Measurements from ENCODE around the gene MYADM. TPM values are rescaled to one million over a fixed set of nuclear protein-coding genes. Genes with fewer than 3 reads are reported as not detected.

The MYADM gene
- total RNA-seq, 1 experiment from 2014 or later = 38.6 TPM

- DNase-seq (ENCODE audit: extremely low read depth, low read depth) = no peak
These were observed 41.3 kb downstream of the MYADM start, which contains the start of gene CACNG7 for GRCh38 chr19:53908935-53909415. Gene CACNG7 (plus strand): TSS chr19:53909278. CDS start chr19:53912832, 3,554 bp downstream.

- no peak for DNase-seq (ENCODE audit: extremely low read depth, low read depth)
These were observed 41.9 kb downstream of the MYADM start for GRCh38 chr19:53909471-53910169.

- DNase-seq (ENCODE audit: extremely low read depth, low read depth) = no peak
These were observed 42.5 kb downstream of the MYADM start for GRCh38 chr19:53910170-53910518.

- DNase-seq (ENCODE audit: extremely low read depth, low read depth) = no peak
These were observed 45.0 kb downstream of the MYADM start for GRCh38 chr19:53912653-53913052.

- DNase-seq (ENCODE audit: extremely low read depth, low read depth) = no peak
These were observed 47.3 kb downstream of the MYADM start for GRCh38 chr19:53915000-53915399.

- no peak for DNase-seq (ENCODE audit: extremely low read depth, low read depth)
These were observed 48.3 kb downstream of the MYADM start for GRCh38 chr19:53916004-53916403.

GRCh38 chr19:53917356-53917755 lies 49.7 kb downstream of the MYADM start:
- no peak for DNase-seq (ENCODE audit: extremely low read depth, low read depth)

Other genes with a start within 250 kb of the MYADM start
- gene DPRX, start 235.9 kb upstream of the MYADM start, total RNA-seq (2014; rRNA removed; shearing (Covaris generic)) = not detected in 2 replicates
- gene NLRP12, start 43.6 kb upstream of the MYADM start, total RNA-seq (2014; rRNA removed; shearing (Covaris generic)) = not detected in 2 replicates
- 0.20 TPM in 1 of 2 replicates, not detected in the other for gene PRKCG, start 14.3 kb downstream of the MYADM start, total RNA-seq (2014; rRNA removed; shearing (Covaris generic))
- not detected in 2 replicates for gene CACNG7, start 41.4 kb downstream of the MYADM start, total RNA-seq (2014; rRNA removed; shearing (Covaris generic))
- gene CACNG8, start 95.1 kb downstream of the MYADM start, total RNA-seq (2014; rRNA removed; shearing (Covaris generic)) = 0.58 and 0.84 TPM in 2 replicates
- 4.6 and 4.9 TPM in 2 replicates for gene CACNG6, start 123.8 kb downstream of the MYADM start, total RNA-seq (2014; rRNA removed; shearing (Covaris generic))
- not detected in 2 replicates for gene VSTM1, start 196.0 kb downstream of the MYADM start, total RNA-seq (2014; rRNA removed; shearing (Covaris generic))
- gene TARM1, start 213.5 kb downstream of the MYADM start, total RNA-seq (2014; rRNA removed; shearing (Covaris generic)) = not detected in 2 replicates
- 0.22 and 0.32 TPM in 2 replicates for gene OSCAR, start 232.9 kb downstream of the MYADM start, total RNA-seq (2014; rRNA removed; shearing (Covaris generic))
- 31.8 and 38.6 TPM in 2 replicates for gene NDUFA3, start 235.0 kb downstream of the MYADM start, total RNA-seq (2014; rRNA removed; shearing (Covaris generic))
- gene TFPT, start 247.8 kb downstream of the MYADM start, total RNA-seq (2014; rRNA removed; shearing (Covaris generic)) = 8.3 and 10.2 TPM in 2 replicates
- gene PRPF31, start 247.9 kb downstream of the MYADM start, total RNA-seq (2014; rRNA removed; shearing (Covaris generic)) = 28.5 and 34.1 TPM in 2 replicates